Large intestine (tissue), 3 donors: ENCODE data around the gene BTBD2. TPM values are rescaled to one million over a fixed set of nuclear protein-coding genes. Genes with fewer than 3 reads are reported as not detected.

Experiments used
- DNase-seq, 2 donors: peaks; one replicate each; pipeline versions ENCODE4 v3.0.0 to v3.0.0-alpha.2; 2013
- H3K27ac ChIP-seq: one replicate; pipeline ENCODE4 v1.5.1; 2013; ENCODE audit warnings: low read length
- H3K27me3 ChIP-seq: 2 replicates; pipeline ENCODE4 v1.6.1; 2013; ENCODE audit warnings: low read length; ENCODE audit not compliant: control insufficient read depth, insufficient read depth
- H3K36me3 ChIP-seq: 2 replicates; pipeline ENCODE4 v1.6.1; 2013; ENCODE audit warnings: low read length; ENCODE audit not compliant: control insufficient read depth, insufficient read depth
- H3K4me1 ChIP-seq: one replicate; pipeline ENCODE4 v1.6.1; 2013; ENCODE audit warnings: low read length; ENCODE audit not compliant: control insufficient read depth, insufficient read depth
- H3K4me3 ChIP-seq: one replicate; pipeline ENCODE4 v1.5.1; 2013; ENCODE audit warnings: low read length
- H3K9me3 ChIP-seq: one replicate; pipeline ENCODE4 v1.6.1; 2013; ENCODE audit warnings: mild to moderate bottlenecking, low read depth, low read length, moderate library complexity; ENCODE audit not compliant: control insufficient read depth
- WGBS: methylation state at CpG from one replicate; pipeline ENCODE4 v1.1.5; 2013; ENCODE audit warnings: low lambda C conversion rate; ENCODE audit not compliant: insufficient coverage; 5-methylcytosine and 5-hydroxymethylcytosine counted together
- polyA plus RNA-seq: library from polyadenylated mRNA; unstranded; fragments of 120-200 nt; gene quantifications from one replicate; pipeline ENCODE4 v1.2.1, GENCODE V29; 2013

BTBD2 gene
- polyA plus RNA-seq, 1 donor, result 96.7 TPM

GRCh38 chr19:2032296-2032941 is 16.9 kb upstream of the BTBD2 start:
- Histone ChIP-seq H3K4me3 (no peak overlapping the region), H3K9me3 (peaks cover 19% of the 10 kb centered on the region), H3K4me1 (peaks cover 10% of the 10 kb centered on the region), H3K36me3 (no peaks in the 10 kb centered on the region), H3K27ac (peak overlapping the region; percentile 8), H3K27me3 (no peaks in the 10 kb centered on the region)
- DNase-seq, result peak in 1 of 2 donors; percentile 56
- no CpG with 5 or more reads among the region's 19 CpGs for WGBS

GRCh38 chr19:2027361-2027760 is 11.8 kb upstream of the BTBD2 start:
- Histone ChIP-seq H3K36me3 (no peaks in the 10 kb centered on the region), H3K9me3 (no peaks in the 10 kb centered on the region), H3K4me3 (no peak overlapping the region), H3K4me1 (peaks cover 3% of the 10 kb centered on the region), H3K27me3 (no peaks in the 10 kb centered on the region), H3K27ac (no peak overlapping the region)
- DNase-seq, result no peak
- WGBS, result 100% methylated on average over 1 of the region's 9 CpGs

GRCh38 chr19:2026770-2027169 is 11.3 kb upstream of the BTBD2 start:
- no peak for DNase-seq
- no peak overlapping the region for H3K27ac ChIP-seq
- no peaks in the 10 kb centered on the region for H3K9me3 ChIP-seq
- H3K4me1 ChIP-seq, result peaks cover 4% of the 10 kb centered on the region
- H3K36me3 ChIP-seq, result no peaks in the 10 kb centered on the region
- no CpG with 5 or more reads among the region's 10 CpGs for WGBS
- no peak overlapping the region for H3K4me3 ChIP-seq
- H3K27me3 ChIP-seq, result no peaks in the 10 kb centered on the region

GRCh38 chr19:2022289-2022688 is 6.8 kb upstream of the BTBD2 start:
- H3K36me3 ChIP-seq, result no peaks in the 10 kb centered on the region
- no peaks in the 10 kb centered on the region for H3K9me3 ChIP-seq
- H3K27ac ChIP-seq, result no peak overlapping the region
- H3K4me3 ChIP-seq, result no peak overlapping the region
- WGBS, result 100% methylated on average over 2 of the region's 2 CpGs
- H3K27me3 ChIP-seq, result no peaks in the 10 kb centered on the region
- H3K4me1 ChIP-seq, result peaks cover 7% of the 10 kb centered on the region
- DNase-seq, result no peak

GRCh38 chr19:2021453-2022140 is 6.1 kb upstream of the BTBD2 start:
- Histone ChIP-seq H3K9me3 (no peaks in the 10 kb centered on the region), H3K4me3 (no peak overlapping the region), H3K36me3 (no peaks in the 10 kb centered on the region), H3K4me1 (peaks cover 4% of the 10 kb centered on the region), H3K27ac (no peak overlapping the region), H3K27me3 (no peaks in the 10 kb centered on the region)
- DNase-seq, result no peak
- WGBS, result 100% methylated on average over 1 of the region's 4 CpGs

GRCh38 chr19:2018752-2019151 is 3.2 kb upstream of the BTBD2 start:
- H3K27me3 ChIP-seq, result no peaks in the 10 kb centered on the region
- no peaks in the 10 kb centered on the region for H3K9me3 ChIP-seq
- no peak for DNase-seq
- no peak overlapping the region for H3K4me3 ChIP-seq
- WGBS, result no CpG with 5 or more reads among the region's 13 CpGs
- H3K36me3 ChIP-seq, result no peaks in the 10 kb centered on the region
- H3K27ac ChIP-seq, result no peak overlapping the region
- H3K4me1 ChIP-seq, result peaks cover 12% of the 10 kb centered on the region

GRCh38 chr19:2016041-2016807 is 710 bp upstream of the BTBD2 start:
- Histone ChIP-seq H3K9me3 (peaks cover 3% of the 10 kb centered on the region), H3K4me3 (peak overlapping the region; percentile 48)

GRCh38 chr19:2014731-2015607 is 545 bp downstream of the BTBD2 start:
- Histone ChIP-seq H3K4me3 (peak overlapping the region; percentile 44), H3K27ac (no peak overlapping the region), H3K9me3 (peaks cover 8% of the 10 kb centered on the region), H3K4me1 (peaks cover 8% of the 10 kb centered on the region), H3K36me3 (peaks cover 12% of the 10 kb centered on the region), H3K27me3 (no peaks in the 10 kb centered on the region)
- no CpG with 5 or more reads among the region's 74 CpGs for WGBS
- peak in 1 of 2 donors; percentile 20 for DNase-seq

More at GRCh38 chr19:2016041-2016807, 710 bp upstream of the BTBD2 start:
- no peak overlapping the region for H3K27ac ChIP-seq
- peak; percentile 71 to 73 for DNase-seq
- H3K4me1 ChIP-seq, result peaks cover 8% of the 10 kb centered on the region
- H3K36me3 ChIP-seq, result peaks cover 6% of the 10 kb centered on the region
- no CpG with 5 or more reads among the region's 23 CpGs for WGBS
- H3K27me3 ChIP-seq, result no peaks in the 10 kb centered on the region

GRCh38 chr19:2014131-2014571 is 1.4 kb downstream of the BTBD2 start:
- H3K36me3 ChIP-seq, result peaks cover 12% of the 10 kb centered on the region
- H3K27ac ChIP-seq, result no peak overlapping the region
- peaks cover 8% of the 10 kb centered on the region for H3K9me3 ChIP-seq
- H3K27me3 ChIP-seq, result no peaks in the 10 kb centered on the region
- DNase-seq, result no peak
- no CpG with 5 or more reads among the region's 5 CpGs for WGBS
- peak overlapping the region; percentile 44 for H3K4me3 ChIP-seq
- peaks cover 8% of the 10 kb centered on the region for H3K4me1 ChIP-seq

GRCh38 chr19:2013683-2013961 is 1.9 kb downstream of the BTBD2 start:
- Histone ChIP-seq H3K4me1 (peaks cover 8% of the 10 kb centered on the region), H3K27ac (no peak overlapping the region), H3K9me3 (peaks cover 8% of the 10 kb centered on the region), H3K36me3 (peaks cover 12% of the 10 kb centered on the region), H3K4me3 (no peak overlapping the region), H3K27me3 (no peaks in the 10 kb centered on the region)
- no CpG with 5 or more reads among the region's 6 CpGs for WGBS
- DNase-seq, result no peak
